ENCODE data around the gene BANF2. TPM values are rescaled to one million over a fixed set of nuclear protein-coding genes. Genes with fewer than 3 reads are reported as not detected.

Gene BANF2
- polyA plus RNA-seq, 1 of the 3 experiments (the other 2 are of a cell fraction) = not detected

GRCh38 chr20:17680836-17681725 lies 18.7 kb upstream of the BANF2 start:
- POLR2A ChIA-PET = no interaction called here
- 32% methylated on average over 19 of the region's 110 CpGs for WGBS (ENCODE audit: low lambda C conversion rate)
- Histone ChIP-seq H3K9ac (peak overlapping the region; percentile 74), H3K4me1 (ENCODE audit: control insufficient read depth in 1 of 2, insufficient read depth in 2 of 2, low read depth in 1 of 2, low read length in 1 of 2) (peaks cover 8 to 11% of the 10 kb centered on the region in 2 experiments; a peak in 2 of 4 replicates), H4K20me1 (ENCODE audit: insufficient read depth) (peaks cover 46% of the 10 kb centered on the region), H3K9me2 (no peaks in the 10 kb centered on the region), H3K27me3 (ENCODE audit: insufficient read depth) (peaks cover 25% of the 10 kb centered on the region), H3K27ac (ENCODE audit: low read depth in 2 of 2, low read length in 1 of 2) (peak overlapping the region in 1 of 2 experiments; percentile 36; a peak in 1 of 4 replicates), H3K4me2 (peak overlapping the region; percentile 91), H3K79me2 (ENCODE audit: insufficient read depth) (peaks cover 49% of the 10 kb centered on the region), H3F3A (replicated peaks; ENCODE audit: insufficient read depth) (no peaks in the 10 kb centered on the region), H2AFZ (ENCODE audit: low read depth) (no peak overlapping the region), H3K4me3 (ENCODE audit: low read depth in 2 of 2, low read length in 1 of 2) (peak overlapping the region; percentile 79 to 87), H3K9me3 (no peaks in the 10 kb centered on the region), H3K36me3 (replicated peaks in 1 of 2; ENCODE audit: control insufficient read depth in 1 of 2, insufficient read depth in 2 of 2, low read length in 1 of 2) (peaks cover 6 to 30% of the 10 kb centered on the region in 2 experiments)
- TF ChIP-seq, protein P1, sequence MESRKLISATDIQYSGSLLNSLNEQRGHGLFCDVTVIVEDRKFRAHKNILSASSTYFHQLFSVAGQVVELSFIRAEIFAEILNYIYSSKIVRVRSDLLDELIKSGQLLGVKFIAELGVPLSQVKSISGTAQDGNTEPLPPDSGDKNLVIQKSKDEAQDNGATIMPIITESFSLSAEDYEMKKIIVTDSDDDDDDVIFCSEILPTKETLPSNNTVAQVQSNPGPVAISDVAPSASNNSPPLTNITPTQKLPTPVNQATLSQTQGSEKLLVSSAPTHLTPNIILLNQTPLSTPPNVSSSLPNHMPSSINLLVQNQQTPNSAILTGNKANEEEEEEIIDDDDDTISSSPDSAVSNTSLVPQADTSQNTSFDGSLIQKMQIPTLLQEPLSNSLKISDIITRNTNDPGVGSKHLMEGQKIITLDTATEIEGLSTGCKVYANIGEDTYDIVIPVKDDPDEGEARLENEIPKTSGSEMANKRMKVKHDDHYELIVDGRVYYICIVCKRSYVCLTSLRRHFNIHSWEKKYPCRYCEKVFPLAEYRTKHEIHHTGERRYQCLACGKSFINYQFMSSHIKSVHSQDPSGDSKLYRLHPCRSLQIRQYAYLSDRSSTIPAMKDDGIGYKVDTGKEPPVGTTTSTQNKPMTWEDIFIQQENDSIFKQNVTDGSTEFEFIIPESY (IDR thresholded peaks at IDR 0.05; ENCODE audit: borderline replicate concordance, low read depth) = no peak
- TF ChIP-seq, protein P2, sequence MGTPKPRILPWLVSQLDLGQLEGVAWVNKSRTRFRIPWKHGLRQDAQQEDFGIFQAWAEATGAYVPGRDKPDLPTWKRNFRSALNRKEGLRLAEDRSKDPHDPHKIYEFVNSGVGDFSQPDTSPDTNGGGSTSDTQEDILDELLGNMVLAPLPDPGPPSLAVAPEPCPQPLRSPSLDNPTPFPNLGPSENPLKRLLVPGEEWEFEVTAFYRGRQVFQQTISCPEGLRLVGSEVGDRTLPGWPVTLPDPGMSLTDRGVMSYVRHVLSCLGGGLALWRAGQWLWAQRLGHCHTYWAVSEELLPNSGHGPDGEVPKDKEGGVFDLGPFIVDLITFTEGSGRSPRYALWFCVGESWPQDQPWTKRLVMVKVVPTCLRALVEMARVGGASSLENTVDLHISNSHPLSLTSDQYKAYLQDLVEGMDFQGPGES (IDR thresholded peaks at IDR 0.05; ENCODE audit: low read depth, low read length) = no peak
- TF ChIP-seq SMC3 (IDR thresholded peaks at IDR 0.05; ENCODE audit: low read depth, low read length) (peak; percentile 82), TEAD4 (IDR thresholded peaks at IDR 0.05; ENCODE audit: borderline replicate concordance, insufficient read depth) (no peak), CTCF (IDR thresholded peaks at IDR 0.05) (peak; percentile 26; the same call in 1 of the 2 replicates), NFIC (IDR thresholded peaks at IDR 0.05; ENCODE audit: borderline replicate concordance) (no peak), RAD21 (IDR thresholded peaks at IDR 0.05; ENCODE audit: low read length) (peak; percentile 64), FOXM1 (IDR thresholded peaks at IDR 0.05; ENCODE audit: low read depth) (no peak), RFX5 (IDR thresholded peaks at IDR 0.05; ENCODE audit: low read length) (no peak), POLR2AphosphoS5 (IDR thresholded peaks at IDR 0.05; ENCODE audit: low read depth, low read length) (no peak), MXI1 (IDR thresholded peaks at IDR 0.05; ENCODE audit: low read depth, low read length) (no peak), ELF1 (IDR thresholded peaks at IDR 0.05) (no peak), CHD2 (IDR thresholded peaks at IDR 0.05; ENCODE audit: low read length, partially characterized antibody) (no peak)
- TF ChIP-seq, protein P3, sequence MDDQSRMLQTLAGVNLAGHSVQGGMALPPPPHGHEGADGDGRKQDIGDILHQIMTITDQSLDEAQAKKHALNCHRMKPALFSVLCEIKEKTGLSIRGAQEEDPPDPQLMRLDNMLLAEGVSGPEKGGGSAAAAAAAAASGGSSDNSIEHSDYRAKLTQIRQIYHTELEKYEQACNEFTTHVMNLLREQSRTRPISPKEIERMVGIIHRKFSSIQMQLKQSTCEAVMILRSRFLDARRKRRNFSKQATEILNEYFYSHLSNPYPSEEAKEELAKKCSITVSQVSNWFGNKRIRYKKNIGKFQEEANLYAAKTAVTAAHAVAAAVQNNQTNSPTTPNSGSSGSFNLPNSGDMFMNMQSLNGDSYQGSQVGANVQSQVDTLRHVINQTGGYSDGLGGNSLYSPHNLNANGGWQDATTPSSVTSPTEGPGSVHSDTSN (IDR thresholded peaks at IDR 0.05) = no peak
- CTCF ChIA-PET = interaction anchor here (0.6 to 6.4 kb wide), 38 partner anchors 10 to 392 kb away, joined by 3 to 75 read pairs (median 4); no protein-coding TSS in a partner anchor
- peak; percentile 95 for DNase-seq
